NCI-H748 (cell line): Measurements from ENCODE around the gene MOK.
"Not testable (repeated sequence)": the region's sequence is repeated elsewhere in the genome, so short reads cannot be mapped to it uniquely, and the experiment has no call there.

Source experiments
- DNase-seq: peaks from one replicate; lab custom pipeline; 2025; ENCODE audit not compliant: unreplicated experiment; lab: John Stamatoyannopoulos, UW

Gene MOK

DNA sequence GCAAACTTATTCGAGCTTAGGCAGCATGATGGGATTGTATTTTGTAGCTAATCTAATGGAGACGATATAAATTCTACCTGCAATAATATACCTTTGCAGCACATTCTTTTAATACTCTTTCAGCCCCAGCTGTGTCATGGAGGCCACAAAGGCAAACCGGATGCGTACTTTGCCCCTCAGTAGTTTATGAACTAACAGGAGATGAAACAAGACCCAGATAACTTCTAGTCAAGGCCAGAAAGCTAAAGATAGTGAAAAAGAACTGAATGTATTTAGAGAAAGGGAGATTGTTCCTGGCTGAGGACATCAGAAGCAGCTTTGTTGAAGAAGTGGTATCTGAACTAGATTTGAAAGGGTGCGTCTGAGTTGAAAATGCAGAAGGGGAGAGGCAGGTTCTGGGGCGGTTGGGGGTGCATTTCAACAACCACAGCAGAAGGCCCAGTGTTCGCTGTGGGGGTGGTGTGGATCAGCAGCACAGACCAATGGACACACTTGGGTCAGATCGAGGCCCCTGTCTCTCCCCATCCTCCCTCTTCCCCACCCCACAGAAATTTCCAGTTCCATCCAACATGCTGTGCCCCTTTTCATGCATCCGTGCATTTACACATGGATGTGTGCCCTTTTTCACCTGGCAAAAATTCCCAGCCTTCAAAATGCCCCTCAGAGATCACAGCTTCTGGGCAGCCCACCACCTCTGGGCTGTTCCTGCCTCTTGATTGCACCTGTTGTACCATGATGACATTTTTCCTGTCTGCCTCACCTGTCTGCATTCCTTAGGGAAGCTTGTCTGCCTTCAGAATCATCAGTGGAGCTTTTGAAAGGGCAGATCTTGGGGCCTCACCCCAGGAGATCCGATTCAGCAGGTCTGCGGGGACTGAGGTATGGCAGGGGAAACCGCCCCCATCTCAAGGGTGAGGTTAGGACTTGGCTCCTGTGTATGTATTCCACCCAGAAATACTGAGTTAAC lies 16.8 kb upstream of the MOK start:
- no peak for DNase-seq

- no peak for DNase-seq
Measured at GRCh38 chr14:102320671-102321455, 15.9 kb upstream of the MOK start.

DNA sequence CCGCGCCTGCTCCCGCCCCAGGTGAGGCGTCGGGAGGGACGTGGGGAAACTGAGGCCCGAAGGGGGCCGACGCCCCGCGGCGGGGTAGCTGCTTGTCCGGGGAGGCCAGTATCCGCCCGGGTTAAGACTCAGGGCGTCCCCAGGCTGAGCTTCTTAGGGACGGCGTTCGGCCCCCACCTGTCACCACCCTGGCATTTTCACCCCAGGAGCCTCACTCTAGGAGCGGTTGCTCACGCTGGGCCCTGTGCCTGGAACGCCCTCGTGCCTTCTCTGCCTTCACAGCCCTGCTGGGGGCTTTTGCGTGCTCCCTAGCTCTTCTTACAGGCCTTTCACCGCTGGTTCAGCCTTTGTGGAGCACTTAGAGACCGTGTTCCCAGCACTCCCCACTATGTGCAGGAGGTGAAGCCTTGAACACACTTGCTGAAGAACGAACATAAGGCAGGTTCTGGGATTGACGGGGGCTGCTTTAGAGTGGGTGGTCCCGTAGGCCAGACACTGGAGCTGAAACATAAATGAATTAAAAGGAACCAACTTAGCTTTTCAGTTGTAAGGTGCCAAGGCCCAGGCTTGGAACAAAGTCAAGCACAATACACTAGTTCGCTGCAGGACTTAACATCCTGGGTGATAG lies 15.2 kb upstream of the MOK start:
- DNase-seq, result peak; percentile 48

- peak; percentile 95 for DNase-seq
Measured at GRCh38 chr14:102319351-102320032, 14.5 kb upstream of the MOK start, which contains the start of gene ZNF839. Gene ZNF839, plus strand, starts transcription at chr14:102319746. Its CDS starts 20 bp downstream, at chr14:102319766.

GRCh38 chr14:102318781-102319276 lies 13.9 kb upstream of the MOK start:
- DNase-seq, result peak; percentile 53

- peak; percentile 75 for DNase-seq
Measured at GRCh38 chr14:102317564-102318248, 12.7 kb upstream of the MOK start.

DNA sequence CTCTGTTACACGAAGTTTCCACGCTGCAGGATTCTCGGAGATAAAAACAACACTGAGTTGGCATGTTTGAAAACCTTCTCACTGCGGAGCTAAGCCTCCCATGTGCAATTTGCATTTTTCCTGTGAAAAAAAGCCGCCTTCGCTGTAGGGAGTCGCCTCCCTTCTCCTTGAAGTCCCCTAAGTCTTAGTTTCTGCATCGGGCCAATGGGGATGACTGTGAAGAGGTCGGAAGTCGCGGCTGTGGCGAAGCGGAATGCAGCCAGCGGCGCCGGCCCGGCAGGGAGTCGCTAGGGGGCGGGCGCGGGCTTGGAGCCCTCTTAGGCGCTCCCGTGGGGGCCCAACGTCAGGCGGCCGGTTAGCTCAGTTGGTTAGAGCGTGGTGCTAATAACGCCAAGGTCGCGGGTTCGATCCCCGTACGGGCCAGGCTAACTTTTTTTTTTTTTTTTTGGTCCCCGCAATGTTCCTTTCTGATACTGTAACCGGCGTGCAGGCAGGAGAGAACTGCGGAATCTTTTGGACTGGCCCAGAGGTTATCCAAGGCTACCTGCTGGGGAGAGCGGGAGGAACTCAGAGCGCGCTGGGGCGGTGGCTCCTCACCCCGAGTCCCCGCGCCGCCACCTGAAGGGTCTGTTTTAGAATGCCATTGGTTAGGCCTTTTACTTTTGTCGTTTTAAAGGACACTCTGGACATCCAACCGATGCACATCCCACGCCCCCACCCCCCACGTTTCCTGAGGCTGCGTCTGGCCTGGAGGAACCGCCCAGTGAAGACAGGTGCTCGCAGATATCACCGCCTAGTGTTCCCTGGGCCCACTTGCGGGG lies 12.0 kb upstream of the MOK start:
- DNase-seq, result peak; percentile 95

DNA sequence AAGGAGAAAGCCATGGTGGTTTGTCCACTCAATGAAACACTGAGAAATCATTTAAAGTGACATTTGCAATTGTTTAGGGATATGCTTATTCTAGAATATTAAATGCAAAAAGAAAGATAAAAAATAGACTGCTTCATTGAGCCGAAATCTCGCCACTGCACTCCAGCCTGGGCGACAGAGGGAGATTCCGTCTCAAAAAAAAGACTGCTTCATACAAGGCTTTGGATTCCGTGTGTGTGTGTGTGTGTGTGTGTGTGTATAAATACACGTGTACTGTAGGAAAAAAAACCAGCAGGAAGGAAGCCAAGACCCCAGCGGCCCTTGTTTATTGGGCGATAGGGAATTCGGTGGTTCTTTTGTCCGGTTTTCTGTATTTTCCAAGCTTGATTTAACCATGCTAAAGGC lies 11.4 kb upstream of the MOK start:
- DNase-seq, result peak; percentile 81

- DNase-seq, result no peak
Measured at GRCh38 chr14:102315121-102315520, 10.2 kb upstream of the MOK start.

DNA sequence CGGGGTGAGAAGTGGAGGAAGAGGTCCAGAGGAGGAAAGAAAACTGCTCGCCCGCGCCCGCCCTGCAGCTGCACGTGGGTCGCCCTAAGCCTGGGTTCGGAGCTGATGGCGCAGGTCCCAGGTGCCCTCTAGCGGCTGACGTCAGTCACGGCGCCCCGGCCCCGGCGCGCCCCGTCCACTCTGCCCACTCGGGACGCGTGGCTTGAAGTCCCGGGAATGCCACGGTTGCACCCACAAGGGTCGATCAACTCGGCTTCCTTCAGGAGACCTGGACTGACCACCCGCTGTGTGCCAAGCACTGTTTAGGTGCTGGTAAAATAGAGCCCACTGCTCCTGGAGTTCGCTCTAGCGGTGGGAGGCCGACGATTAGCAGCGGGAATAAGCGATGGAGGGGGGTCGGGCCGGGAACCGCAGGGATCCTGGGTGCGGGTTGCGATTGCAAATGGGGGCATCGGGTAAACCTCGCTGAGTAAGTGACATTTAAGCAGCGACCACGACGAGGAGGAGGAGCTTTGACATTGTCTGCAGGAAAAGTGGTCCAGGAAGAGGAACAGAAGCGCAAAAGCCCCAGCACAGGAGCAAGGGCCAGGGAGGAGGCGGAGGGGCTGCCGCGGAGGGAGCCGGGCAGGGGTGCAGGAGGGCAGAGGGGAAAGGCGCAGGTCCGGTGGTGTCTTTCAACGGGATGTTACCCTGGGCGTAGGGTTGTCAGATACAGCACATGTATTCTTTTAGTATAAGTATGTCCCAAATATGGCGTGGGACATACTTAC lies 9.5 kb upstream of the MOK start:
- DNase-seq, result peak; percentile 87

- DNase-seq, result no peak
Measured at GRCh38 chr14:102303664-102304063, 1.3 kb downstream of the MOK start.

DNA sequence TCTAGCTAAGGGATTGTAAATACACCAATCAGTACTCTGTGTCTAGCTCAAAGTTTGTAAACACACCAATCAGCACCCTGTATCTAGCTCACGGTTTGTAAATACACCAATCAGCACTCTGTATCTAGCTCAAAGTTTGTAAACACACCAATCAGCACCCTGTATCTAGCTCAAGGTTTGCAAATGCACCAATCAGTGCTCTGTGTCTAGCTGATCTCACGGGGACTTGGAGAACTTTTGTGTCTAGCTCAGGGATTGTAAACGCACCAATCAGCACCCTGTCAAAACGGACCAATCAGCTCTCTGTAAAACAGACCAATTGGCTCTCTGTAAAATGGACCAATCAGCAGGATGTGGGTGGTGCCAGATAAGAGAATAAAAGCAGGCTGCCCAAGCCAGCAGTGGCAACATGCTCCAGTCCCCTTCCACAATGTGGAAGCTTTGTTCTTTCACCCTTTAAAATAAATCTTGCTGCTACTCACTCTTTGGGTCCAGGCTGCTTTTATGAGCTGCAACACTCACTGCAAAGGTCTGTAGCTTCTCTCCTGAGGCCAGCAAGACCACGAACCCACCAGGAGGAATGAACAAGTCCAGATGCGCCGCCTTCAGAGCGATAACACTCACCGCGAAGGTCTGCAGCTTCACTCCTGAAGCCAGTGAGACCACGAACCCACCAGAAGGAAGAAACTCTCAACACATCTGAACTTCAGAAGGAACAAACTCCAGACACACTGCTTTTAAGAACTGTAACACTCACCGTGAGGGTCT lies 6.5 kb downstream of the MOK start:
- not testable (repeated sequence) for DNase-seq

DNA sequence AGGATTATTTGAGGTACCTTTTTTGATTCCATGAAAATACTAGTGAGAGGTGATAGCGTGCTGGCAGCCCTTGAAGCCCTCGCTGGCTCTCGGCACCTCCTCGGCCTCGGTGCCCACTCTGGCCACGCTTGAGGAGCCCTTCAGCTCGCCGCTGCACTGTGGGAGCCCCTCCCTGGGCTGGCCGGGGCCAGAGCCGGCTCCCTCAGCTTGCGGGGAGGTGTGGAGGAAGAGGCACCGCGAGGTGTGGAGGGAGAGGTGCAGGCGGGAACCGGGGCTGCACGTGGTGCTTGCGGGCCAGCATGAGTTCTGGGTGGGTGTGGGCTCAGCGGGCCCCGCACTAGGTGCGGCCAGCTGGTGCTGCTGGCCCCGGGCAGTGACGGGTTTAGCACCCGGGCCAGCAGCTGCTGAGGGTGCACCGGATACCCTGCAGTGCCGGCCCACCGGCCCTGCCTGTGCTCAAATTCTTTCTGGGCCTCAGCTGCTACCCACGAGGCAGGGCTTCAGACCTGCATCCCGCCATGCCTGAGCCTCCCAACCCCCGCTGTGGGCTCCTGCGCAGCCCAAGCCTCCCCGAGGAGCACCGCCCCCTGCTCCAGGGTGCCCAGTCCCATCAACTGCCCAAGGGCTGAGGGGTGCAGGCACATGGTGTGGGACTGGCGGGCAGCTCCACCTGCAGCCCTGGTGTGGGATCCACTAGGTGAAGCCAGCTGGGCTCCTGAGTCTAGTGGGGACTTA lies 7.4 kb downstream of the MOK start:
- no peak for DNase-seq

DNA sequence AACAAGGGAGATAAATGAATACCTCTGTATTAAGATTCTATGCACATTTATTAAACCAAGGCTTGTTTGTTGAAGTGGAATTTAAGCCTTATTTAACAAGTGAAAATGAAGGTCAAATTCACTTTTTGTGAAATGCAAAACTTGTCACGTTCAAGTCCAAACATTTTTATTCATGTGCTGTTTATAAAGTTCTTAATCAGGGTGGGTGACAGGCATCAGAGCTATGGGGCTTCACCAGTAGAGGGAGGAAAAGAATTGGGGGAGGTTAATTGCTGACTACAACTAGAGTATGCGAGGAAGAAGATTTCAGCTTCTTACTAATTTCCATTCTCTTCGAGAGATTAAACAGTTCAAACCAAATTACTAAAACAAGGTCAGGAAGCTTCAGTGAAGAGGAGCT lies 9.7 kb downstream of the MOK start:
- DNase-seq, result no peak

- no peak for DNase-seq
Measured at GRCh38 chr14:102293781-102294180, 11.2 kb downstream of the MOK start.

GRCh38 chr14:102292441-102292840 lies 12.5 kb downstream of the MOK start:
- no peak for DNase-seq

- DNase-seq, result no peak
Measured at GRCh38 chr14:102288139-102288538, 16.8 kb downstream of the MOK start.
